22Rv1 (cell line): ENCODE results near the gene CHPF.

ENCODE experiments used
- CTCF ChIP-seq: fragments of 450-650 bp; IDR thresholded peaks from 2 replicates; pipeline ENCODE4 v1.5.1; 2017; ENCODE audit warnings: mild to moderate bottlenecking
- ZFX ChIP-seq: fragments of 450-650 bp; IDR thresholded peaks from 2 replicates; pipeline ENCODE4 v1.6.1; 2017; ENCODE audit warnings: antibody characterized with exemption, borderline replicate concordance

- TF ChIP-seq CTCF (no peak), ZFX (no peak)
Measured at GRCh38 chr2:219569635-219570034, 26.0 kb upstream of the CHPF start.
